ENCODE data around the gene KCNJ10.
"Not testable (repeated sequence)": the region's sequence is repeated elsewhere in the genome, so short reads cannot be mapped to it uniquely, and the experiment has no call there.

KCNJ10 gene

GRCh38 chr1:160069460-160070231 lies at the start of gene KCNJ10:
KCNJ10 (minus strand) TSS chr1:160070160; CDS start chr1:160042532, 27,628 bp downstream.
- DNase-seq = no peak

- no peak for DNase-seq
These were observed 49.0 kb upstream of the KCNJ10 start for GRCh38 chr1:160118928-160119327.

- DNase-seq = no peak
These were observed 47.8 kb upstream of the KCNJ10 start for GRCh38 chr1:160117709-160118183.

- no peak for DNase-seq
These were observed 47.3 kb upstream of the KCNJ10 start for GRCh38 chr1:160117300-160117699.

- DNase-seq = no peak
These were observed 46.6 kb upstream of the KCNJ10 start for GRCh38 chr1:160116283-160117147.

- no peak for DNase-seq
These were observed 45.8 kb upstream of the KCNJ10 start, which contains the start of gene ATP1A2 for GRCh38 chr1:160115545-160116282. ATP1A2 (plus strand) TSS chr1:160115759; CDS start chr1:160115862, 103 bp downstream.

- no peak for DNase-seq
These were observed 44.1 kb upstream of the KCNJ10 start for GRCh38 chr1:160114085-160114484.

- no peak for DNase-seq
These were observed 43.4 kb upstream of the KCNJ10 start for GRCh38 chr1:160113407-160113806.

GRCh38 chr1:160112357-160112756 lies 42.4 kb upstream of the KCNJ10 start:
- no peak for DNase-seq

GRCh38 chr1:160111462-160111861 lies 41.5 kb upstream of the KCNJ10 start:
- DNase-seq = not testable (repeated sequence)

GRCh38 chr1:160109686-160110085 lies 39.7 kb upstream of the KCNJ10 start:
- no peak for DNase-seq

- DNase-seq = no peak
These were observed 39.1 kb upstream of the KCNJ10 start for GRCh38 chr1:160108888-160109662.

GRCh38 chr1:160107512-160107911 lies 37.6 kb upstream of the KCNJ10 start:
- DNase-seq = no peak

GRCh38 chr1:160105155-160105554 lies 35.2 kb upstream of the KCNJ10 start:
- DNase-seq = no peak

GRCh38 chr1:160104486-160104885 lies 34.5 kb upstream of the KCNJ10 start:
- no peak for DNase-seq

- no peak for DNase-seq
These were observed 33.9 kb upstream of the KCNJ10 start for GRCh38 chr1:160103658-160104408.

- no peak for DNase-seq
These were observed 32.0 kb upstream of the KCNJ10 start for GRCh38 chr1:160101717-160102522.

- DNase-seq = peak; percentile 44
These were observed 31.2 kb upstream of the KCNJ10 start for GRCh38 chr1:160101037-160101716.

- no peak for DNase-seq
These were observed 29.9 kb upstream of the KCNJ10 start for GRCh38 chr1:160099716-160100375.
